GM18526 (cell line): Measurements from ENCODE around the gene CNTNAP5.

Experiments used
- POLR2A ChIP-seq: IDR thresholded peaks from 3 replicates; pipeline ENCODE4 v1.6.1; 2011; ENCODE audit not compliant: insufficient read length; ENCODE audit errors: extremely low read depth

The CNTNAP5 gene

GRCh38 chr2:124740636-124741035, 715.5 kb downstream of the CNTNAP5 start:
- TF ChIP-seq POLR2A: no peak

GRCh38 chr2:124753842-124754241, 728.8 kb downstream of the CNTNAP5 start:
- no peak for TF ChIP-seq POLR2A

- TF ChIP-seq POLR2A: no peak
Measured at GRCh38 chr2:124755386-124755785, 730.3 kb downstream of the CNTNAP5 start.

DNA sequence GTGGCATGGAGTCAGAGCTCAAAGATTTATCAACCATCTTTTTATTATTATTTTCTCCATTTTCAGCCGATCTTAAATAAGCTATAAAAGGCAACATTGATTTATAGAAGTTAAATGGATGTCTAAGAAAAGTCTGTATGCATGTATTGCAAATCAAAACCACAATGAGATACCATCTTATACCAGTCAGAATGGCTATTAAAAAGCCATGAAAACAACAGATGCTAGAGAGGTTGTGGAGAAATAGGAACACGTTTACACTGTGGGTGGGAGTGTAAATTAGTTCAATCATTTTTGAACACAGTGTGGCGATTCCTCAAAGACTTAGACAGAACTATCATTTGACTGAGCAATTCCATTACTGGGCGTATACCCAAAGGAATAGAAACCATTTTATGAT, 731.0 kb downstream of the CNTNAP5 start:
- no peak for TF ChIP-seq POLR2A

GRCh38 chr2:124762388-124762787, 737.3 kb downstream of the CNTNAP5 start:
- TF ChIP-seq POLR2A: no peak

DNA sequence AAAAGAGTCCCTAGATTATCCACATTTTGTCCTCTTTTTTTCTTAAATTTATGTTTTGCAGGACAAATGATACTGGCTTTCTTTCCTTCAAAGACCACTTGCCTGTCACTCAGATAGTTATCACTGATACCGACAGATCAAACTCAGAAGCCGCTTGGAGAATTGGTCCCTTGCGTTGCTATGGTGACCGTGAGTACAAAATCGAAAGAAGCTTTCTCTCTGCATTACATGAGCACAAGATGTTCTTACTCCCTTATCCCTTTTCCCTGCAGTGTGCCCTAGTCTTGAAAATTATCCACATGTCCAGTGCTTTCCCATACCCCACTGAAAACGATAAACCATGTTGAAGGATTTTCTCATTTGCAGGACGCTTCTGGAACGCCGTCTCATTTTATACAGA, 738.5 kb downstream of the CNTNAP5 start:
- TF ChIP-seq POLR2A: no peak

- TF ChIP-seq POLR2A: no peak
Measured at GRCh38 chr2:124774781-124775180, 749.7 kb downstream of the CNTNAP5 start.

DNA sequence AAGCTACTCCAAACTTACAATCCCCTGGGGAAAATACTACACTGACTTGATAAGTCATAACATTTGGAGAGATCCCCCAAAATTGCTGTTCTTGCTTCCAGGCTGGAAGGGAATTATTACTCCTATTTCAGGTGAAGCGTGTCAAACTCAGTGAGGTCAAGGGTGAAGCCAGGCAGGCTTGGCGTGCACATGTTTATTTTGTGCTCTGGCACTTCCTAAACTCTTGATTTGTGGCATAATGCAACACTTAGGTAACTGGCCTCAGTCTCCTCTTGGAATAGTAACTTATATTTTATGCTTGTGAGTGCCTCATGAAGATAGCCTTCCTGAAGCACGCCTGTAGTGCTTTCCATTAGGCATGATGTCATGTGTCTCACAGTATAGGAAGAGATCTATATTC, 751.2 kb downstream of the CNTNAP5 start:
- no peak for TF ChIP-seq POLR2A

GRCh38 chr2:124778076-124778475, 753.0 kb downstream of the CNTNAP5 start:
- no peak for TF ChIP-seq POLR2A

- no peak for TF ChIP-seq POLR2A
Measured at GRCh38 chr2:124796647-124797046, 771.6 kb downstream of the CNTNAP5 start.

DNA sequence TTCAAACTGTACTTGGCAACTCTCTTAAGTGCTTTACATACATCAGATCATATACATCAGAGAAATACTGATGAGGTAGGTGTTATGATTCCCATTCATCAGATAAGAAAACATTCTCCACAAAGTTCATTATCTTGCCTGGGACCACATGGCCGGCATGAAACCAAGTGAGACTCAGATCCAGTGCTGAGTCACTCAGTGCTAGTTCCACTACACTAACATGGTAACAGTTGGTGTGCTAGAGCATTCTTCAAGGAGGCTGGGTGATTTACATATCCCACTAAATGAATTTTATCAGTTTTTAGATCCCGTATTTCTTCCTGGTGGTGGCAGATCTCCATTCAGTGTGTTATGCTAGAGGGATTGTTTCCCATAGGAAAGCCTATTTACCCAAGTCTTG, 772.0 kb downstream of the CNTNAP5 start:
- no peak for TF ChIP-seq POLR2A

GRCh38 chr2:124798551-124798950, 773.5 kb downstream of the CNTNAP5 start:
- no peak for TF ChIP-seq POLR2A

DNA sequence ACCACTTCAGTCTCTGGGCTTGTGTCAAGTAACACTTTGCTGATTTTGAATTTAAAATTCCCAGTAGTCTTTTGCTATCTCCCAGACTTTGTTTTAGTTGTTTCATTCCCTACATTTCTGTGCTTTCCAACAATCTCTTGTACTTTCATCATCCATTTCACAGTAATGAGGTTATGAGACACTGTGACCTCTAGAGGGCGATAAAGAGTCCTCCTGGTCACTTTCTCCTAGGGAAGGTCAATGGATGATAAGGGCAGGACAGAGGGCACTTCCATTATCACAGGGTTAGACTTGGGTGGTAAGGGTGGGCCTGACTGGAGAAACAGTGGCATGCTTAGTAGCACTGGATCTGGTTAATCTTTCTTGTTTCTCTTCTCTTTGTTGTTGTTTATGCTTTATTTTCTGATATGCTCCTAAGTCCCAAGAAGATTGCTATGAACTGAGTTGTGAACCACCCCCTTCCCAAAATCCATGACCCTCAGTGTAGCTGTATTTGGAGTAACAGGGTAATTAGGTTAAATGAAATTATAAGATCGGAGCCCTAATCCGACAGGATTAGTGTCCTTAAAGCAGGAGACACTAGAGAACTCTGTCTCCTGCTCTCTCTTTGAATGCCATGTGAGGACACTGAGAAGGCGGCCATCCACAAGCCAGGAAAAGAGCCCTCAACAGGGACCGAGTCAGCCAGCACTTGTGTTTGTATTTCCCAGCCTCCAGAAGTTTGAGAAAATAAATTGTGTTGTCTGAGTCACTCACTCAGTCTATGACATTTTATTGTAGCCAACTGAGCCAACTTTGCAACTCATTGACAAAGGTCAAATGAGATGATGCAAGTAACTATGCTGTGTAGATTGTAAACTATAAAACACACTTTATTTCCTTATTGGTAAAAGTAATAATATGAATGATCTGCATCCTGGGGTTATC, 779.2 kb downstream of the CNTNAP5 start:
- TF ChIP-seq POLR2A: no peak

DNA sequence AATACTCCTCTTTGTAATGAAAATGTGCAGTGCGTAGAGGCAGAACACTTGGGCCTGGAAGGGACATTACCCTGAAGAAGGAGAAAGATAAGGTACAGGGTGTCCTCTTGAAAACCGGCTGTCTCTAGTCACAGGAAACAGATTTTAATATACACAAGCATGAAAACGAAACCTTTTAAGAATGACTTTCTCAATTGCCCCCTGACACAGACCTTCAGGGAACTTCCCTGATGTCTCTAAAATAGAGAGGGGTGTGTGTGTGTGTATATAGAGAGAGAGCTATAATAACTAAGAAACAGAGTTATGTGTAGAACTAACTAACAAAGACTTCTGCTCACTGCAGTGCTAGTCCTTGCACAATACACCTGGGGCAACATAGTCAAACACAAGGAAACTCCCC, 780.0 kb downstream of the CNTNAP5 start:
- TF ChIP-seq POLR2A: no peak

- TF ChIP-seq POLR2A: no peak
Measured at GRCh38 chr2:124810132-124810531, 785.0 kb downstream of the CNTNAP5 start.

GRCh38 chr2:124814968-124815745, 790.1 kb downstream of the CNTNAP5 start:
- TF ChIP-seq POLR2A: no peak
